Suprapubic skin (tissue), 4 donors: ENCODE results near the gene NFATC2. TPM values are rescaled to one million over a fixed set of nuclear protein-coding genes. Genes with fewer than 3 reads are reported as not detected.
"Not testable (repeated sequence)": the region's sequence is repeated elsewhere in the genome, so short reads cannot be mapped to it uniquely, and the experiment has no call there.

Source experiments
- DNase-seq, 2 donors: peaks; one replicate each; pipeline ENCODE4 v3.0.0-alpha.2; 2019; ENCODE audit warnings: low spot score in 2 of 2
- H3K27ac ChIP-seq: fragments of 200-600 bp; sonication (generic); one replicate; pipeline ENCODE4 v1.5.1; 2019
- H3K27me3 ChIP-seq: fragments of 200-600 bp; sonication (generic); one replicate; pipeline ENCODE4 v1.5.1; 2019
- H3K36me3 ChIP-seq: fragments of 200-600 bp; sonication (generic); one replicate; pipeline ENCODE4 v1.5.1; 2019
- H3K4me1 ChIP-seq: fragments of 200-600 bp; sonication (generic); one replicate; pipeline ENCODE4 v1.5.1; 2019
- H3K4me3 ChIP-seq: fragments of 200-600 bp; sonication (generic); one replicate; pipeline ENCODE4 v1.5.1; 2019; ENCODE audit warnings: mild to moderate bottlenecking
- H3K9me3 ChIP-seq: fragments of 200-600 bp; sonication (generic); one replicate; pipeline ENCODE4 v1.5.1; 2019
- CTCF ChIP-seq, 2 donors: fragments of 200-600 bp in 1 of 2; fragments of 450-650 bp in 1 of 2; sonication (generic) in 1 of 2; IDR thresholded peaks; one replicate each; pipeline ENCODE4 v1.5.1; 2016 to 2019; ENCODE audit warnings: antibody characterized with exemption in 2 of 2, mild to moderate bottlenecking in 1 of 2, moderate library complexity in 1 of 2
- EP300 ChIP-seq: sonication (generic); formaldehyde crosslinking; IDR thresholded peaks from one replicate; pipeline ENCODE4 v1.6.1; 2017; ENCODE audit warnings: antibody characterized with exemption
- POLR2A ChIP-seq, 2 donors: fragments of 450-650 bp; IDR thresholded peaks; one replicate each; pipeline ENCODE4 v1.6.1; 2017; ENCODE audit warnings: antibody characterized with exemption in 2 of 2, mild to moderate bottlenecking in 2 of 2, moderate library complexity in 2 of 2
- POLR2AphosphoS5 ChIP-seq, 3 donors: sonication (generic); formaldehyde crosslinking; IDR thresholded peaks; one replicate each; pipeline ENCODE4 v1.6.1; 2017; ENCODE audit warnings: antibody characterized with exemption in 3 of 3
- WGBS: methylation state at CpG from one replicate; pipeline ENCODE4 v1.1.5; 2018; 5-methylcytosine and 5-hydroxymethylcytosine counted together
- total RNA-seq, 4 donors: library from RNA; depleted of rRNA; stranded (reverse); fragments of >200 nt; gene quantifications; one replicate each; pipeline ENCODE4 v1.1.0, GENCODE V29; 2016

The NFATC2 gene
- total RNA-seq, 4 donors from 2014 or later = 5.4 to 15.7 (median 8.4) TPM

GRCh38 chr20:51468636-51469035 is 73.9 kb downstream of the NFATC2 start:
- Histone ChIP-seq H3K4me3 (no peak overlapping the region), H3K36me3 (peaks cover 6% of the 10 kb centered on the region), H3K27me3 (no peaks in the 10 kb centered on the region), H3K27ac (no peak overlapping the region), H3K4me1 (peaks cover 10% of the 10 kb centered on the region), H3K9me3 (no peaks in the 10 kb centered on the region)
- DNase-seq = peak in 1 of 2 donors; percentile 61
- 85% methylated on average over 3 of the region's 7 CpGs for WGBS
- TF ChIP-seq EP300 (no peak), POLR2A (IDR thresholded peaks at IDR 0.05) (no peak), POLR2AphosphoS5 (IDR thresholded peaks at IDR 0.05) (no peak), CTCF (IDR thresholded peaks at IDR 0.05) (no peak)

- WGBS = 83% methylated on average over 10 of the region's 10 CpGs
- no peak for TF ChIP-seq CTCF (IDR thresholded peaks at IDR 0.05)
- no peak for TF ChIP-seq EP300
- DNase-seq = peak in 1 of 2 donors; percentile 38
- H3K27ac ChIP-seq = no peak overlapping the region
- peaks cover 15% of the 10 kb centered on the region for H3K4me1 ChIP-seq
- no peaks in the 10 kb centered on the region for H3K9me3 ChIP-seq
- H3K4me3 ChIP-seq = no peak overlapping the region
- H3K27me3 ChIP-seq = no peaks in the 10 kb centered on the region
- H3K36me3 ChIP-seq = peaks cover 6% of the 10 kb centered on the region
These were observed 74.4 kb downstream of the NFATC2 start for GRCh38 chr20:51467956-51468626.

GRCh38 chr20:51463998-51464397 is 78.5 kb downstream of the NFATC2 start:
- DNase-seq = peak in 1 of 2 donors; percentile 49
- no peaks in the 10 kb centered on the region for H3K9me3 ChIP-seq
- peaks cover 15% of the 10 kb centered on the region for H3K4me1 ChIP-seq
- H3K4me3 ChIP-seq = no peak overlapping the region
- H3K36me3 ChIP-seq = peaks cover 3% of the 10 kb centered on the region
- WGBS = 78% methylated on average over 9 of the region's 9 CpGs
- H3K27ac ChIP-seq = no peak overlapping the region
- no peak for TF ChIP-seq POLR2A (IDR thresholded peaks at IDR 0.05)
- no peak for TF ChIP-seq CTCF (IDR thresholded peaks at IDR 0.05)
- no peak for TF ChIP-seq EP300
- no peak for TF ChIP-seq POLR2AphosphoS5 (IDR thresholded peaks at IDR 0.05)
- no peaks in the 10 kb centered on the region for H3K27me3 ChIP-seq

- DNase-seq = peak in 1 of 2 donors; percentile 16
- WGBS = 72% methylated on average over 8 of the region's 8 CpGs
- no peak for TF ChIP-seq POLR2A (IDR thresholded peaks at IDR 0.05)
- TF ChIP-seq EP300 = no peak
- no peak for TF ChIP-seq CTCF (IDR thresholded peaks at IDR 0.05)
- TF ChIP-seq POLR2AphosphoS5 (IDR thresholded peaks at IDR 0.05) = no peak
- H3K9me3 ChIP-seq = no peaks in the 10 kb centered on the region
- H3K4me1 ChIP-seq = peaks cover 15% of the 10 kb centered on the region
- peaks cover 2% of the 10 kb centered on the region for H3K36me3 ChIP-seq
- H3K4me3 ChIP-seq = no peak overlapping the region
- H3K27me3 ChIP-seq = no peaks in the 10 kb centered on the region
- H3K27ac ChIP-seq = no peak overlapping the region
These were observed 79.0 kb downstream of the NFATC2 start for GRCh38 chr20:51463560-51463959.

GRCh38 chr20:51462566-51463276 is 79.8 kb downstream of the NFATC2 start:
- peak; percentile 24 to 87 for DNase-seq
- peak overlapping the region; percentile 8 for H3K27ac ChIP-seq
- no peaks in the 10 kb centered on the region for H3K27me3 ChIP-seq
- no peaks in the 10 kb centered on the region for H3K9me3 ChIP-seq
- no peaks in the 10 kb centered on the region for H3K36me3 ChIP-seq
- TF ChIP-seq EP300 (no peak), POLR2AphosphoS5 (IDR thresholded peaks at IDR 0.05) (no peak), POLR2A (IDR thresholded peaks at IDR 0.05) (no peak), CTCF (IDR thresholded peaks at IDR 0.05) (no peak)
- 58% methylated on average over 10 of the region's 12 CpGs for WGBS
- H3K4me1 ChIP-seq = peaks cover 18% of the 10 kb centered on the region
- no peak overlapping the region for H3K4me3 ChIP-seq

GRCh38 chr20:51461846-51462245 is 80.7 kb downstream of the NFATC2 start:
- not testable (repeated sequence) for H3K27ac ChIP-seq, H3K4me3 ChIP-seq, H3K9me3 ChIP-seq, H3K36me3 ChIP-seq, H3K27me3 ChIP-seq
- WGBS = 90% methylated on average over 5 of the region's 5 CpGs
- H3K4me1 ChIP-seq = peaks cover 27% of the 10 kb centered on the region
- DNase-seq = peak in 1 of 2 donors; percentile 40
